ENCODE data around the gene DUSP16.
A peak's percentile ranks its signal among the peaks of the same experiment; 100 is the strongest.
"Not testable (repeated sequence)": the region's sequence is repeated elsewhere in the genome, so short reads cannot be mapped to it uniquely, and the experiment has no call there.

The DUSP16 gene

GRCh38 chr12:12520273-12520672, 42.4 kb downstream of the DUSP16 start:
- DNase-seq (ENCODE audit: low spot score), result no peak

GRCh38 chr12:12519354-12519998, 43.2 kb downstream of the DUSP16 start:
- DNase-seq (ENCODE audit: low spot score), result no peak

GRCh38 chr12:12518919-12519318, 43.7 kb downstream of the DUSP16 start:
- no peak for DNase-seq (ENCODE audit: low spot score)

- DNase-seq (ENCODE audit: low spot score), result no peak
Measured at GRCh38 chr12:12518464-12518845, 44.2 kb downstream of the DUSP16 start.

GRCh38 chr12:12513416-12514006, 49.2 kb downstream of the DUSP16 start:
- no peak for DNase-seq (ENCODE audit: low spot score)

- no peak for DNase-seq (ENCODE audit: low spot score)
Measured at GRCh38 chr12:12511895-12512711, 50.6 kb downstream of the DUSP16 start.

GRCh38 chr12:12511021-12511783, 51.5 kb downstream of the DUSP16 start:
- no peak for DNase-seq (ENCODE audit: low spot score)

GRCh38 chr12:12510551-12510950, 52.1 kb downstream of the DUSP16 start:
- DNase-seq (ENCODE audit: low spot score), result no peak

GRCh38 chr12:12510141-12510540, 52.5 kb downstream of the DUSP16 start:
- peak; percentile 86 for DNase-seq (ENCODE audit: low spot score)

- no peak for DNase-seq (ENCODE audit: low spot score)
Measured at GRCh38 chr12:12508612-12509011, 54.1 kb downstream of the DUSP16 start.

GRCh38 chr12:12507121-12507520, 55.5 kb downstream of the DUSP16 start:
- DNase-seq (ENCODE audit: low spot score), result no peak

- DNase-seq (ENCODE audit: low spot score), result peak; percentile 55
Measured at GRCh38 chr12:12506496-12506890, 56.2 kb downstream of the DUSP16 start.

- DNase-seq (ENCODE audit: low spot score), result peak; percentile 40
Measured at GRCh38 chr12:12505544-12506495, 56.8 kb downstream of the DUSP16 start.

- no peak for DNase-seq (ENCODE audit: low spot score)
Measured at GRCh38 chr12:12503384-12504078, 59.1 kb downstream of the DUSP16 start.

GRCh38 chr12:12502815-12503151, 59.9 kb downstream of the DUSP16 start:
- DNase-seq (ENCODE audit: low spot score), result no peak

- DNase-seq (ENCODE audit: low spot score), result not testable (repeated sequence)
Measured at GRCh38 chr12:12502130-12502814, 60.4 kb downstream of the DUSP16 start.

- DNase-seq (ENCODE audit: low spot score), result no peak
Measured at GRCh38 chr12:12501121-12501520, 61.5 kb downstream of the DUSP16 start.

- DNase-seq (ENCODE audit: low spot score), result no peak
Measured at GRCh38 chr12:12499909-12500604, 62.6 kb downstream of the DUSP16 start.

- no peak for DNase-seq (ENCODE audit: low spot score)
Measured at GRCh38 chr12:12498210-12498609, 64.5 kb downstream of the DUSP16 start.

- DNase-seq (ENCODE audit: low spot score), result no peak
Measured at GRCh38 chr12:12495536-12495935, 67.1 kb downstream of the DUSP16 start.
